Activated T-helper 1 cell treated with anti-CD3 and anti-CD28 coated beads, Interleukin-2, amount 50 U/mL, for 16 hours (primary cell): Measurements from ENCODE around the gene FAM53A.

Source experiments
- DNase-seq, 2 donors: peaks; one replicate each; pipeline ENCODE4 v3.0.0-alpha.2; 2020; ENCODE audit warnings: low read depth in 1 of 2, low spot score in 1 of 2

FAM53A gene

GRCh38 chr4:1594871-1595788 lies 89.0 kb downstream of the FAM53A start:
- no peak for DNase-seq

- DNase-seq, result no peak
These were observed 90.2 kb downstream of the FAM53A start for GRCh38 chr4:1593881-1594345.

GRCh38 chr4:1593458-1593857 lies 90.7 kb downstream of the FAM53A start:
- no peak for DNase-seq

GRCh38 chr4:1592709-1593417 lies 91.2 kb downstream of the FAM53A start:
- no peak for DNase-seq

- no peak for DNase-seq
These were observed 91.9 kb downstream of the FAM53A start for GRCh38 chr4:1592068-1592708.

GRCh38 chr4:1591107-1591506 lies 93.0 kb downstream of the FAM53A start:
- DNase-seq, result no peak

- no peak for DNase-seq
These were observed 93.9 kb downstream of the FAM53A start for GRCh38 chr4:1590244-1590643.
